HG03064 (cell line): Measurements from ENCODE around the gene ZNF804B.

Experiments
- ATAC-seq: cut with Tn5 transposase; IDR thresholded peaks from one replicate; pipeline ENCODE4 v1.9.1; 2021; ENCODE audit warnings: low read depth; ENCODE audit not compliant: unreplicated experiment

ZNF804B gene

GRCh38 chr7:88759230-88760135 lies at the start of gene ZNF804B:
ZNF804B (plus strand) TSS chr7:88759700; CDS start chr7:88759977, 277 bp downstream.
- ATAC-seq = no peak

- no peak for ATAC-seq
These were observed 23.6 kb upstream of the ZNF804B start for GRCh38 chr7:88735920-88736319.

GRCh38 chr7:88737632-88738031 lies 21.9 kb upstream of the ZNF804B start:
- no peak for ATAC-seq

- no peak for ATAC-seq
These were observed 13.4 kb upstream of the ZNF804B start for GRCh38 chr7:88746126-88746525.

- no peak for ATAC-seq
These were observed 2.7 kb upstream of the ZNF804B start for GRCh38 chr7:88756802-88757201.

GRCh38 chr7:88757371-88757770 lies 2.1 kb upstream of the ZNF804B start:
- ATAC-seq = no peak

- ATAC-seq = no peak
These were observed 895 bp upstream of the ZNF804B start for GRCh38 chr7:88758381-88759229.

GRCh38 chr7:88760136-88760515 lies 626 bp downstream of the ZNF804B start:
- ATAC-seq = no peak

GRCh38 chr7:88761779-88762178 lies 2.3 kb downstream of the ZNF804B start:
- no peak for ATAC-seq

GRCh38 chr7:88771417-88771816 lies 11.9 kb downstream of the ZNF804B start:
- ATAC-seq = no peak

- ATAC-seq = no peak
These were observed 13.3 kb downstream of the ZNF804B start for GRCh38 chr7:88772776-88773175.

GRCh38 chr7:88775838-88776237 lies 16.3 kb downstream of the ZNF804B start:
- ATAC-seq = no peak

GRCh38 chr7:88787777-88788176 lies 28.3 kb downstream of the ZNF804B start:
- no peak for ATAC-seq

GRCh38 chr7:88789480-88790064 lies 30.1 kb downstream of the ZNF804B start:
- no peak for ATAC-seq

GRCh38 chr7:88791891-88792290 lies 32.4 kb downstream of the ZNF804B start:
- ATAC-seq = no peak

- ATAC-seq = no peak
These were observed 32.9 kb downstream of the ZNF804B start for GRCh38 chr7:88792361-88792760.

GRCh38 chr7:88795553-88795952 lies 36.1 kb downstream of the ZNF804B start, which contains the start of gene TEX47:
TEX47 (minus strand) TSS chr7:88795737; CDS start chr7:88794942, 795 bp downstream.
- no peak for ATAC-seq

GRCh38 chr7:88801046-88801445 lies 41.5 kb downstream of the ZNF804B start:
- no peak for ATAC-seq

- no peak for ATAC-seq
These were observed 47.0 kb downstream of the ZNF804B start for GRCh38 chr7:88806280-88807037.

- ATAC-seq = no peak
These were observed 59.1 kb downstream of the ZNF804B start for GRCh38 chr7:88818552-88818951.
